NCI-H2107 (cell line): Measurements from ENCODE around the gene PNMA1.

Experiments used
- DNase-seq: peaks from one replicate; lab custom pipeline; 2025; lab: John Stamatoyannopoulos, UW

Gene PNMA1

DNA sequence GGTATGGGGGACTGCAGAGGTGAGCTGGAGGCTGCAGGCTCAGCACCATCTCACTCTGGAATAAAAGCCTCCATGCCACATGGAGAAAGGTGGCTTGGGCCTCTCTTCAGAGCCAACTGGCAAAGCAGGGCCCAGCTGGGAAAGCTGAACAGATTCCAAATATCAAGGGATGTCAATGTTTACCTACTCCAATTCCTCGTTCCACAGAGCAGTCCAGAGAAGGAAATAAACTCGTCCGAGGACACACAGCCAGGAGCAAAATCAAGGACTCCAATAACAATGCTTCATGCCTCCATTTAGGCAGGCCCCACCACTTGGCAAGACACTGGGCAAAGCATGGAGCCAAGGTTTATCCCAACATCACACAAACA is 36.3 kb upstream of the PNMA1 start:
- DNase-seq = no peak

DNA sequence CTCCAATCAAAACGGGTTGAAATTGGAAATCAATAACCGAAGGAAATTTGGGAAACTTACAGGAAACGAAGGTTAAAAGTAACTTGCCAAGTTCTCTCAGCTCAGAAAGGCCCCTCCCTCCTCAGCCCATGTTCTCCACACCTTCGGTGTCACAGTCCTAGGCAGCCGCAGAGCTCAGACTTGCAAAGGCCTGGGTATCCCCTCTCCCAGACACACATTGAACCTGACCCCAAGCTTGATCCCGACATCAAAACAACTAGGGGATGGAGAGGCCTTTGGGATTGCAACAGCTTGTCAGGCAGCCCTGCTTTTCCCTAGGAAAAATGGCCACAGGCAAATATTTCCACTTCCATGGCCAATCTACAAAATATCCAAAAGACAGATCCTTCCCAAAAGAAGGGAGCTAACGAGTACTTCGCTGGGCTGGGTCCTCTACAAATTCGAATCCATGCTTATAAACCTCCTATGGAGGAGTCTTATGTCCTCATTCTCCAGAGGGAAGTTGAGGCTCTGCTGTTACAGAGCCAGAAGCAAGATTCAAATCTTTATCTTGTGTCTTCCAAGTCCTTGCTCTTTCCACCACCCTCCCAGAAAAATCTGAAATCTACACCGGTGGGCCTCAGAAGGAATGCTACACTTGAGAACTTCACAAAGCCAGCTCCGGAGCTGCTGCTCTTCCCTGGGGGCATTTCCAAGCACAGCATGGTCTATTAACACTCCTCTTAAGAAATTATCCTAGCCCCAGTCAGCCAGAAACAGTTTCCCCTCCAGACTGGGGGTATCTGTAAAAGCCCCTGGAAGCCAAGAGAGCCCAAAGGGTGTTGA is 35.7 kb upstream of the PNMA1 start:
- no peak for DNase-seq

DNA sequence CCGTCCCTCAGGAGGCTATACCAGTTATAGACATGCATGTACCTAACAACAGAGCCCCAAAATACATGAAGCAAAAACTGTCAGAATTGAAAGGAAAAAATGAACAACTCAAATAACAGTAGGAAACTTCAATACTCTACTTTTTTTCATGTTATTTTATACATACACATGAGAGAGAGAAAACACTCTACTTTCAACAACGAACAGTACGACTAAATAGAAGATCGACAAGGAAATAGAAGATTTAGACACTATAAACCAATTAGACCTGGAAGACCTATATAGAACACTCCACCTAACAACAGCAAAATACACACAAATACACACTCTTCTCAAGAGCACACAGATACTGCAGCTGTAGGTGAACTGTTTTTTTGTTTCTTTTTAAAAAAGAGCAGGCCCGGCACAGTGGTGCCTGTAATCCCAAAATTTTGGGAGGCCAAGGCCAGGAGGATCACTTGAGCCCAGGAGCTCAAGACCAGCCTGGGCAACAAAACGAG is 34.7 kb upstream of the PNMA1 start:
- DNase-seq = no peak

DNA sequence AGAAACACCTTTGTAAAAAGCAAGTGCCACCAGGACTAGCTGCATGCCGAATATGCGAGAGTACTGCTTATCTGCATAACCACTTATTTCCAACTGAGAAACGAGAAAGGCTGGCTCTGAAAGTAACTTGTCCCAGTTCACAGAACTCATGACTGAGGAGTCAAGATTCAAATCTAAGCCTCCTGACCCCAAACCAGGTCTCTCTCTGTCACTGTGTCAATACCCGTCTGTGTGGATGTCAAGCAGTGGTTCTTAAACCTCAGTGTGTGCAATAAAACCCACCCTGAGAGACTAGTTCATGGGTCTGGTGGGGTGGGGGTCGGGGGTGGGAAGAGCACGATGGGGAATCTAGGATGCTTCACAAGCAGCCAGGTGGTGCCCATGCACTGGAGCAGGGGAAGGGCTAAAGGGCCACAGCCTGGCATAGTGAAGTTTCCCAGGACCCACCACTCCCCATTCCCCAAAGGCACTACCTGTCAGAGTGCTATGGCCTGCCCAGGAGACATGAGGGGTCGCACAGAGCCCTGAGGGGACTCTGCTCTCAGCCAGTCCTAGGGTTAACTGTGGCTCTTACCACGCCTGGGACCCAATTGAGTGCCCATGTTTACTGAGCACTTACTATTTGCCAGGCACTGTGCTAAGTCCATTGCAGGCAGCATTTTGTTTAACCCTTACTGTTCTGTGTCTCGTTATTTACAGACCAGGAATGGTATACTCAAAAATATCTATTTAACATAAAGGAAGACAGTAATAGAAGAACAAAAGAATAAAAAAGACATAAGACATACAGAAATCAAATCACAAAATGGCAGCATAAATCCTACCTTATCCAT is 33.4 kb upstream of the PNMA1 start:
- DNase-seq = no peak

DNA sequence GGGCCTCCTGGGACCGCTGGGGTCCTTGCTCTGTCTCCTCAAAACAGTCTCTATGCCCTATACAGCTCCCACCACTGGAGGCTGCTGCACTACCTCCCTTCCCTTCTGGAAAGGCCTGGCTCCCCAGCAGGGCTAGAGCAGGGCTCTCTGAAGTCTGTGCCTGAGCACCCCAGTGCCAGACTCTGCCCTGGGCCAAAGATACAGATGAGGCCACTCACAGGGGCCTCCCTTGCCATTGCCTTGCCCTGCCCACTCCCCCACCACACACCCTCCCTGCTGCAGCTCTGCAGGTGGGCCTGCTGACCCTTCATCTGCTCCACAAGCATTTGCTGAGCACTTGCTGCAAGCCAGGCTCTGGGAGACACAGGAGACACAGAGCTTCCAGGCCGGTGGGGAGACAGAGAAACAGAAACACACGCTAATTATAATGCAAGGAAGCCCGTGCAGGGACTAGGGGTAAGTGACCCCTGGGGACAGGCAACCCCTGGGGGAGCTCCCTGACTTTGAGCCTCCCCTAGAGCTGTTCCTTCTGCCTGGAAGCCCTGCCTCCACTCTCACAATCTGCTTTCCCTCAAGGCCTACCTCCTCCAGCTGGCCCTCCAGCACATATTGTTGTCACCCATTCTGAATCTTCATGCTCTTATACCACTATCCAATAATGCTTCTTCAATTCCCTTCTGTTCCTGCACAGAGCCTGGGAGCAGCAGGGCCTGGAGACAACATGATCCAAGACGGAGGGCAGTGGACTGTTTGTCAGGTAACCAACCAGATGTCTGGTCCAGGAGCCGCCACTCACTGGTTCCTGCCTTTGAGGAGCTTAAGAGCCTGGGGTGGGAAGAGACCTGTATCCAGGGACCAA is 32.6 kb upstream of the PNMA1 start:
- no peak for DNase-seq

GRCh38 chr14:73745571-73746519 is 31.7 kb upstream of the PNMA1 start:
- no peak for DNase-seq

GRCh38 chr14:73744874-73745529 is 30.8 kb upstream of the PNMA1 start:
- DNase-seq = no peak

DNA sequence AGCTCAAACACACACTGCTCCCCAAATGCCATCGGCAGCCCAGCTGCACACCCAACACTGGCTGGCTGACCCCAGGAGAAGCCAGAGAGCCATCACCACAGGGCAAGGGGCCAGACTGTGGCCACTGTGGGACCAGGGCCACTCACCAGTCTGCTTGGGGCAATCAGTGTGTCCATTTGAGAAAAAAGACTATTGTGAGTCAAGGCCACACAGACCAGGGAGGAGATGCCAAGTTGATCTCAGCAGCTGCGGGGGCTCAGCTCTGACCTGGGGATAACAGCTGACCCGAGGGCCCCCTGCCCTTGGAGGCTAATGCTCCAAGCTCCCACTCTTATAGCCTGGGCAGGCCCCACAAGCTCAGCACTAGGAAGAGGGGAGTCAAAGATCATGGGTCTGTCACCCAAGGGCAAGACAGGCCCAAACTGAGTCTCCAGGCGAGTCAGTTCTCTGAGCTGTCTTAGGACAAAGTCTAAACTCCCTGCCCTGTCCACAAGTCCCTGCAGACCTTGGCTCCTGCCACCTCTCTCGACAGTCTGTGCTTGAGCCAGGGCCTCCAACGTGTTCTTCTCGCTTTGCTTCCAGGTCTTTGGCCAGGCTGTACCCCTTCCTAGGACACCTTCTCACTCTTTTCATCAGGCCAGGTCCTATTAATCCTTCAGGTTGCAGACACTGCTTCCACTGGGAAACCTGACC is 30.1 kb upstream of the PNMA1 start:
- DNase-seq = no peak

- DNase-seq = no peak
These were observed 29.3 kb upstream of the PNMA1 start for GRCh38 chr14:73743431-73743931.

GRCh38 chr14:73742520-73743238 is 28.5 kb upstream of the PNMA1 start:
- no peak for DNase-seq

- DNase-seq = no peak
These were observed 27.8 kb upstream of the PNMA1 start for GRCh38 chr14:73741876-73742519.

DNA sequence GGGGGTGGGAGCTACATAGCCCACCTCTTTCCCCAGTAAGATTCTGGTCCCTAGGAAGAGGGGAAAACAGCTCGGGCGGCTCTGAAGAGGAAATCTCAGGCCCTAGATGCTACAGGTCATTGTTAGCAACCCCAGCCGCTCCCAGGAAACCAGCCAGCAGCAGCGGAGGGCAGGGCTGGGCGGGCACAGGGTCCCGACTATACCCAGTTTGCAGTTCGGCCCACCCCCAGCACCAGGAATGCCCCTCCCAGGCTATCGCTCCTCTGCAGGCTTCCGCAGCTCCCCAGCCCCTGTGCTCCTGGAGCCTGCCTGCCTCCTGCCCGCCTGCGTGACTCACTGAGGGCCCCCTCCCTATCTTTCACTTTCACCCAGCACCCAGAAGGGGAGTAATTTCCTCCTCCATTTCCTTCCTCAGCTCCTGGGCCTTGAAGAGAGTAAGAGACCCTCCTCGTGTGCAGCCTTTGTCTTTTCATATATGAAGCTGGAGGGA is 27.2 kb upstream of the PNMA1 start:
- no peak for DNase-seq

DNA sequence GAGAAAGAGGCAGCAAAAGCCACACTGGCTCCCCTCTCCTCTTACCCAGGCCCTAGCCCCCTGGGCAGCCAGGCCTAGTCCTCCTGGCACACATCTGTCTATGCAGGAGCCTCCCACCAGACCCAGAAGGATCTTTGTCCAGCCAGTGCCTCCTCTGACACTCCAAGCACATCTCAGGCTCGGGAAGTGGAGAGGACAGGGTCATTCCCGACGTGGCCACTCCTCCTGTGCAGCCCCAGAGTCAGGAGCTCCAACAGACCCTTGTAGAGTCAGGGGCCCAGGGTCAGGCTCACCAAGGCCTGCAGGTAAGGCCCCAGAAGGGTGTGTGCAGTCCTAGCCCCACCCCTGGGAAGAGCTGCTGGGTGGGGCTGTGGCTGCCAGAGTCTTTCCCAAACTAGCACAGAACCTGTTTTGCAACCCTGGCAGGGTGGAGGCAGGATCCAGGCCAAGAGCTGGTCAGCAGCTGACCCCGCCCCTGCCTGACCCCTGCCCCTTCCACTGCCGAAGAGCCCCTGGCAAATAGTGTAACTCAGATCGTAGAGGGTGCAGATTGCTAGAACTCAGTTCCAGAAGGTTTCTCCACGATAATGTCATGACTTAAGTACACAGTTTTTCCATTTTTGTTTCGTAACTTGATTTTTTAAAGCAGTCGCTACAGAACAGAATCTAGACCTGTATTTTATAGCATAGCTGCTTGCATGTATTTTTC is 26.6 kb upstream of the PNMA1 start:
- no peak for DNase-seq

GRCh38 chr14:73739899-73740617 is 25.9 kb upstream of the PNMA1 start:
- no peak for DNase-seq

GRCh38 chr14:73739174-73739898 is 25.2 kb upstream of the PNMA1 start:
- no peak for DNase-seq

DNA sequence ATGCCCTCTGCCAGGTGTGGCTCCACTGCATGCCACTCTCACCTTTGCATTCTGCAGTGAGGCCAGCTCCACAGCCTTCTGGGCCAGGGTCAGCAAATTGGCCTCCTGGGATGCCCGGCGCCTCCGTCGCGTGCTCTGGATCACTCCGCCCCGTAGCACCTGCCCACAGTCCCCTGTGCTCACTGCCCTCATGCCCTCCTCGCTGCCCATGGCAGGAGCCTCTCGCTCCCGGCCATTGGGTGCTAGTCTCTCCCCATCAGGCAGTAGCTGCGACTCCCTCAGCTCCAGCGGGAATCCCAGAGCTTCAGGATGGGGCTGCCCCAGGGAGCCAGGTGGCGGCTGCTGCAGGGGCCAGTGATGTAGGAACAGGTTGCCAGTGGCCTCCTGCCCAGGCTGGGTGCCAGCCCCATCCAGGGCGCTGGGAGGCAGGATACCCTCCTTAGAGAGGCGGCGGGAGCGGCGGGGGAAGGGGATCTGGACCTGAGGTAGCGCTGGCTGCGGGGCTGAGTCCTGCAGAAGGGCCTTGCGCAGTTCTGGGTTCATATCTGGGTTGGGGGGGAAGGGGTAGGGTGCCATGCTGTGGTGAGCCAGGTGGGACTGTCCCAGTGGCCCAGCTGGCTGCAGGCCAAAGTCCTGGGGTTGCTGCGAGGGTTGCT is 24.5 kb upstream of the PNMA1 start:
- DNase-seq = no peak
